ENCODE data around the gene LRRFIP1. TPM values are rescaled to one million over a fixed set of nuclear protein-coding genes. Genes with fewer than 3 reads are reported as not detected.
A peak's percentile ranks its signal among the peaks of the same experiment; 100 is the strongest.

The LRRFIP1 gene
- total and polyA plus RNA-seq, 2 of the 13 experiments (the other 11 are each of a cell fraction or from before 2014, with no cell fraction given), result 15.9 to 40.5 TPM

DNA sequence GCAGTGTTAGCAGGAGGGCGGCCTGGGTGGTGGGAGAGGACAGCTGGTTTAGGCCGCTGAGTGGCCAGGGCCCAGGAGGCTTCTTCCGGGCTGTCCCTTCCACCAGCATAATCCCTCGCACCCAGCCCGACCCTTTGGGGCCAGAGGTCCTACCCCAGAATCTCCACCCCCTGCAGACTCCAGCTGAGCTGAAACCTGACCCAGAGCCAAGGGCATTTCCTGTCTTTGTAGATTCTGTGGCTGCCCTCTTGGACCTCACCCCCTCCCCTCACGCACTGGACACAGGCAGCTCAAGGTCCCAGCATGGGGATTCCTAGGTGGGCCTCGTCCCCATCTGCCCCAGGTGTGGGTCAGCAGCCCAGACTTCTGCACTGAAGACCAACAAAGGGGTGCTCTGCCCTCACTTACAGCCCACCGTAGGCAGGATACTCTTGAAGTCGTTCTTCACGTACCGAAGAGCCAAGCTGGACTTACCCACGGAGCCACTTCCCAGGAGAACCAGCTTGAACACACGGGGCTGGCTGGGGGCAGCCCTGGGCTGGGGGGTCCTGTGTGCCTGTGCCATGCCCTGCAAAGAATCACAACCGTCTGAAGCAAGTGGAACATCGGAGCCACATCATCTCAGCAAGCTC lies 41.7 kb upstream of the LRRFIP1 start (continued):
- TF ChIP-seq ISL2 (CRISPR knock-in tag; IDR thresholded peaks at IDR 0.05), result peak; percentile 91
- TF ChIP-seq RAD51 (IDR thresholded peaks at IDR 0.05; ENCODE audit: borderline replicate concordance), result no peak
- TF ChIP-seq NFATC3 (CRISPR knock-in tag; IDR thresholded peaks at IDR 0.05), result no peak
- TF ChIP-seq, protein P1, sequence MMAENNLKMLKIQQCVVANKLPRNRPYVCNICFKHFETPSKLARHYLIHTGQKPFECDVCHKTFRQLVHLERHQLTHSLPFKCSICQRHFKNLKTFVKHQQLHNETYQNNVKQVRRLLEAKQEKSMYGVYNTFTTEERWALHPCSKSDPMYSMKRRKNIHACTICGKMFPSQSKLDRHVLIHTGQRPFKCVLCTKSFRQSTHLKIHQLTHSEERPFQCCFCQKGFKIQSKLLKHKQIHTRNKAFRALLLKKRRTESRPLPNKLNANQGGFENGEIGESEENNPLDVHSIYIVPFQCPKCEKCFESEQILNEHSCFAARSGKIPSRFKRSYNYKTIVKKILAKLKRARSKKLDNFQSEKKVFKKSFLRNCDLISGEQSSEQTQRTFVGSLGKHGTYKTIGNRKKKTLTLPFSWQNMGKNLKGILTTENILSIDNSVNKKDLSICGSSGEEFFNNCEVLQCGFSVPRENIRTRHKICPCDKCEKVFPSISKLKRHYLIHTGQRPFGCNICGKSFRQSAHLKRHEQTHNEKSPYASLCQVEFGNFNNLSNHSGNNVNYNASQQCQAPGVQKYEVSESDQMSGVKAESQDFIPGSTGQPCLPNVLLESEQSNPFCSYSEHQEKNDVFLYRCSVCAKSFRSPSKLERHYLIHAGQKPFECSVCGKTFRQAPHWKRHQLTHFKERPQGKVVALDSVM (CRISPR knock-in tag; IDR thresholded peaks at IDR 0.05), result peak; percentile 71
- TF ChIP-seq ZNF260 (CRISPR knock-in tag; IDR thresholded peaks at IDR 0.05; ENCODE audit: borderline replicate concordance, low read depth), result no peak
- TF ChIP-seq, protein P2, sequence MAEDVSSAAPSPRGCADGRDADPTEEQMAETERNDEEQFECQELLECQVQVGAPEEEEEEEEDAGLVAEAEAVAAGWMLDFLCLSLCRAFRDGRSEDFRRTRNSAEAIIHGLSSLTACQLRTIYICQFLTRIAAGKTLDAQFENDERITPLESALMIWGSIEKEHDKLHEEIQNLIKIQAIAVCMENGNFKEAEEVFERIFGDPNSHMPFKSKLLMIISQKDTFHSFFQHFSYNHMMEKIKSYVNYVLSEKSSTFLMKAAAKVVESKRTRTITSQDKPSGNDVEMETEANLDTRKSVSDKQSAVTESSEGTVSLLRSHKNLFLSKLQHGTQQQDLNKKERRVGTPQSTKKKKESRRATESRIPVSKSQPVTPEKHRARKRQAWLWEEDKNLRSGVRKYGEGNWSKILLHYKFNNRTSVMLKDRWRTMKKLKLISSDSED (CRISPR knock-in tag; IDR thresholded peaks at IDR 0.05), result no peak
- no peak for TF ChIP-seq MAFF (IDR thresholded peaks at IDR 0.05; ENCODE audit: low read depth, low read length)
- TF ChIP-seq FOXA3 (CRISPR knock-in tag; IDR thresholded peaks at IDR 0.05), result peak; percentile 86
- TF ChIP-seq, protein P3, sequence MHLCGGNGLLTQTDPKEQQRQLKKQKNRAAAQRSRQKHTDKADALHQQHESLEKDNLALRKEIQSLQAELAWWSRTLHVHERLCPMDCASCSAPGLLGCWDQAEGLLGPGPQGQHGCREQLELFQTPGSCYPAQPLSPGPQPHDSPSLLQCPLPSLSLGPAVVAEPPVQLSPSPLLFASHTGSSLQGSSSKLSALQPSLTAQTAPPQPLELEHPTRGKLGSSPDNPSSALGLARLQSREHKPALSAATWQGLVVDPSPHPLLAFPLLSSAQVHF (CRISPR knock-in tag; IDR thresholded peaks at IDR 0.05), result no peak; the same call in 1 of the 2 replicates
- TF ChIP-seq JDP2 (CRISPR knock-in tag; IDR thresholded peaks at IDR 0.05; ENCODE audit: borderline replicate concordance), result no peak
- TF ChIP-seq TBX3 (IDR thresholded peaks at IDR 0.05; ENCODE audit: borderline replicate concordance), result peak; percentile 13; the same call in 1 of the 2 replicates
- no peak for TF ChIP-seq ZNF101 (CRISPR knock-in tag; IDR thresholded peaks at IDR 0.05; ENCODE audit: borderline replicate concordance, low read depth)
- TF ChIP-seq, protein P4, sequence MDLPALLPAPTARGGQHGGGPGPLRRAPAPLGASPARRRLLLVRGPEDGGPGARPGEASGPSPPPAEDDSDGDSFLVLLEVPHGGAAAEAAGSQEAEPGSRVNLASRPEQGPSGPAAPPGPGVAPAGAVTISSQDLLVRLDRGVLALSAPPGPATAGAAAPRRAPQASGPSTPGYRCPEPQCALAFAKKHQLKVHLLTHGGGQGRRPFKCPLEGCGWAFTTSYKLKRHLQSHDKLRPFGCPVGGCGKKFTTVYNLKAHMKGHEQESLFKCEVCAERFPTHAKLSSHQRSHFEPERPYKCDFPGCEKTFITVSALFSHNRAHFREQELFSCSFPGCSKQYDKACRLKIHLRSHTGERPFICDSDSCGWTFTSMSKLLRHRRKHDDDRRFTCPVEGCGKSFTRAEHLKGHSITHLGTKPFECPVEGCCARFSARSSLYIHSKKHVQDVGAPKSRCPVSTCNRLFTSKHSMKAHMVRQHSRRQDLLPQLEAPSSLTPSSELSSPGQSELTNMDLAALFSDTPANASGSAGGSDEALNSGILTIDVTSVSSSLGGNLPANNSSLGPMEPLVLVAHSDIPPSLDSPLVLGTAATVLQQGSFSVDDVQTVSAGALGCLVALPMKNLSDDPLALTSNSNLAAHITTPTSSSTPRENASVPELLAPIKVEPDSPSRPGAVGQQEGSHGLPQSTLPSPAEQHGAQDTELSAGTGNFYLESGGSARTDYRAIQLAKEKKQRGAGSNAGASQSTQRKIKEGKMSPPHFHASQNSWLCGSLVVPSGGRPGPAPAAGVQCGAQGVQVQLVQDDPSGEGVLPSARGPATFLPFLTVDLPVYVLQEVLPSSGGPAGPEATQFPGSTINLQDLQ (CRISPR knock-in tag; IDR thresholded peaks at IDR 0.05), result no peak
- TF ChIP-seq, protein P5, sequence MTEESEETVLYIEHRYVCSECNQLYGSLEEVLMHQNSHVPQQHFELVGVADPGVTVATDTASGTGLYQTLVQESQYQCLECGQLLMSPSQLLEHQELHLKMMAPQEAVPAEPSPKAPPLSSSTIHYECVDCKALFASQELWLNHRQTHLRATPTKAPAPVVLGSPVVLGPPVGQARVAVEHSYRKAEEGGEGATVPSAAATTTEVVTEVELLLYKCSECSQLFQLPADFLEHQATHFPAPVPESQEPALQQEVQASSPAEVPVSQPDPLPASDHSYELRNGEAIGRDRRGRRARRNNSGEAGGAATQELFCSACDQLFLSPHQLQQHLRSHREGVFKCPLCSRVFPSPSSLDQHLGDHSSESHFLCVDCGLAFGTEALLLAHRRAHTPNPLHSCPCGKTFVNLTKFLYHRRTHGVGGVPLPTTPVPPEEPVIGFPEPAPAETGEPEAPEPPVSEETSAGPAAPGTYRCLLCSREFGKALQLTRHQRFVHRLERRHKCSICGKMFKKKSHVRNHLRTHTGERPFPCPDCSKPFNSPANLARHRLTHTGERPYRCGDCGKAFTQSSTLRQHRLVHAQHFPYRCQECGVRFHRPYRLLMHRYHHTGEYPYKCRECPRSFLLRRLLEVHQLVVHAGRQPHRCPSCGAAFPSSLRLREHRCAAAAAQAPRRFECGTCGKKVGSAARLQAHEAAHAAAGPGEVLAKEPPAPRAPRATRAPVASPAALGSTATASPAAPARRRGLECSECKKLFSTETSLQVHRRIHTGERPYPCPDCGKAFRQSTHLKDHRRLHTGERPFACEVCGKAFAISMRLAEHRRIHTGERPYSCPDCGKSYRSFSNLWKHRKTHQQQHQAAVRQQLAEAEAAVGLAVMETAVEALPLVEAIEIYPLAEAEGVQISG (CRISPR knock-in tag; IDR thresholded peaks at IDR 0.05), result peak; percentile 89
- peak; percentile 89 for TF ChIP-seq SKI (IDR thresholded peaks at IDR 0.05; ENCODE audit: partially characterized antibody)
- no peak for TF ChIP-seq PLRG1 (conservative IDR thresholded peaks at IDR 0.05)
- 0 out of 2 replicates have a peak, but pooled peaks have one; percentile 71 for TF ChIP-seq ZFP36L2 (CRISPR knock-in tag; IDR thresholded peaks at IDR 0.05)
- TF ChIP-seq, protein P6, sequence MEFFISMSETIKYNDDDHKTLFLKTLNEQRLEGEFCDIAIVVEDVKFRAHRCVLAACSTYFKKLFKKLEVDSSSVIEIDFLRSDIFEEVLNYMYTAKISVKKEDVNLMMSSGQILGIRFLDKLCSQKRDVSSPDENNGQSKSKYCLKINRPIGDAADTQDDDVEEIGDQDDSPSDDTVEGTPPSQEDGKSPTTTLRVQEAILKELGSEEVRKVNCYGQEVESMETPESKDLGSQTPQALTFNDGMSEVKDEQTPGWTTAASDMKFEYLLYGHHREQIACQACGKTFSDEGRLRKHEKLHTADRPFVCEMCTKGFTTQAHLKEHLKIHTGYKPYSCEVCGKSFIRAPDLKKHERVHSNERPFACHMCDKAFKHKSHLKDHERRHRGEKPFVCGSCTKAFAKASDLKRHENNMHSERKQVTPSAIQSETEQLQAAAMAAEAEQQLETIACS (CRISPR knock-in tag; IDR thresholded peaks at IDR 0.05), result no peak
- TF ChIP-seq FOSL1 (CRISPR knock-in tag; IDR thresholded peaks at IDR 0.05; ENCODE audit: borderline replicate concordance), result no peak

Data from HepG2 (cell line).